ENCODE data around the gene ZFR.

DNA sequence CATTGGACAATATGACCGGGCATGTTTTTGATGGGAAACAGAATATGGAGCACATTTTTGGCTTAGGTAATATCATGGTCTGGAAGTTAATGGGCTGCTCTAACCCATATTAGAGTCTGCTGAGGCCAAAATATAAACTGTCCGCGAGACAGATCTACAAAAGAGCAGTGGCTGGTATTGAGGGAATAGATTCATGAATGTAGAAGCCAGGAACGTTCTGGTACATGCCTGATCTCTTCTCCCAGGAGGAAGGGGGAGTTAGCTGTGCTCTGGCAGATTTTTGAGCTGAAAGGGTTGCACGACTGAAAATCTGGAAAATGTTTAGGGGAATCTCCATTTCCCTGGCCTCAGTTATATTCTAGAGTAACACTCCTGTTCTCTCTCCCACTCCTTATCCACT lies 42.9 kb upstream of the ZFR start:
- TF ChIP-seq, protein P1, sequence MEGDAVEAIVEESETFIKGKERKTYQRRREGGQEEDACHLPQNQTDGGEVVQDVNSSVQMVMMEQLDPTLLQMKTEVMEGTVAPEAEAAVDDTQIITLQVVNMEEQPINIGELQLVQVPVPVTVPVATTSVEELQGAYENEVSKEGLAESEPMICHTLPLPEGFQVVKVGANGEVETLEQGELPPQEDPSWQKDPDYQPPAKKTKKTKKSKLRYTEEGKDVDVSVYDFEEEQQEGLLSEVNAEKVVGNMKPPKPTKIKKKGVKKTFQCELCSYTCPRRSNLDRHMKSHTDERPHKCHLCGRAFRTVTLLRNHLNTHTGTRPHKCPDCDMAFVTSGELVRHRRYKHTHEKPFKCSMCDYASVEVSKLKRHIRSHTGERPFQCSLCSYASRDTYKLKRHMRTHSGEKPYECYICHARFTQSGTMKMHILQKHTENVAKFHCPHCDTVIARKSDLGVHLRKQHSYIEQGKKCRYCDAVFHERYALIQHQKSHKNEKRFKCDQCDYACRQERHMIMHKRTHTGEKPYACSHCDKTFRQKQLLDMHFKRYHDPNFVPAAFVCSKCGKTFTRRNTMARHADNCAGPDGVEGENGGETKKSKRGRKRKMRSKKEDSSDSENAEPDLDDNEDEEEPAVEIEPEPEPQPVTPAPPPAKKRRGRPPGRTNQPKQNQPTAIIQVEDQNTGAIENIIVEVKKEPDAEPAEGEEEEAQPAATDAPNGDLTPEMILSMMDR (IDR thresholded peaks at IDR 0.05) = no peak
- TF ChIP-seq POLR2AphosphoS5 (IDR thresholded peaks at IDR 0.05; ENCODE audit: insufficient read depth in 1 of 2, low read depth in 1 of 2) = no peak
